GM20000 (cell line): Measurements from ENCODE around the gene R3HDM1.
"Not testable (repeated sequence)": the region's sequence is repeated elsewhere in the genome, so short reads cannot be mapped to it uniquely, and the experiment has no call there.

ENCODE experiments used
- DNase-seq: peaks from one replicate; pipeline ENCODE4 v3.0.0; 2012; ENCODE audit warnings: low spot score
- TF ChIP-seq, protein P1 (sequence below): IDR thresholded peaks from 2 replicates; pipeline ENCODE4 v1.5.1; 2012; ENCODE audit warnings: mild to moderate bottlenecking, control low read depth; ENCODE audit errors: extremely low read depth, missing control alignments

The R3HDM1 gene

DNA sequence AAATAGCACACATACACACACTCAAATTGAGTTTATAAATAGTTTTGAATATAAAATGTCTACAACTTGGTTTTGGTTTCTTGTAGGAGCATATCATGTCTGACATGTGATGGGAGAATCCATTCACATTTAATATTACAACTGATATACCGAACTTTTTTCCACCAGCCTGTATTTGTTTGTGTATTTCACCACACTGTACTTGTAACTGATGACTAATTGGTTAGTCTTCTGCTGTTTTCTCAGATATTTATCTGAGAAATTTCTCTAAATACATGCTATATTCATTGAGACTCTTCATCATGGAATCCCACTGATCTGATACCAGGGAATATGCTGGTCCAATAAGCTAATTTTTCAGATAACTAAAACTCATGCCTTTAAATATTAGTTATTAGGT, 154.1 kb downstream of the R3HDM1 start:
- TF ChIP-seq, protein P1, sequence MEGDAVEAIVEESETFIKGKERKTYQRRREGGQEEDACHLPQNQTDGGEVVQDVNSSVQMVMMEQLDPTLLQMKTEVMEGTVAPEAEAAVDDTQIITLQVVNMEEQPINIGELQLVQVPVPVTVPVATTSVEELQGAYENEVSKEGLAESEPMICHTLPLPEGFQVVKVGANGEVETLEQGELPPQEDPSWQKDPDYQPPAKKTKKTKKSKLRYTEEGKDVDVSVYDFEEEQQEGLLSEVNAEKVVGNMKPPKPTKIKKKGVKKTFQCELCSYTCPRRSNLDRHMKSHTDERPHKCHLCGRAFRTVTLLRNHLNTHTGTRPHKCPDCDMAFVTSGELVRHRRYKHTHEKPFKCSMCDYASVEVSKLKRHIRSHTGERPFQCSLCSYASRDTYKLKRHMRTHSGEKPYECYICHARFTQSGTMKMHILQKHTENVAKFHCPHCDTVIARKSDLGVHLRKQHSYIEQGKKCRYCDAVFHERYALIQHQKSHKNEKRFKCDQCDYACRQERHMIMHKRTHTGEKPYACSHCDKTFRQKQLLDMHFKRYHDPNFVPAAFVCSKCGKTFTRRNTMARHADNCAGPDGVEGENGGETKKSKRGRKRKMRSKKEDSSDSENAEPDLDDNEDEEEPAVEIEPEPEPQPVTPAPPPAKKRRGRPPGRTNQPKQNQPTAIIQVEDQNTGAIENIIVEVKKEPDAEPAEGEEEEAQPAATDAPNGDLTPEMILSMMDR, result no peak
- no peak for DNase-seq

DNA sequence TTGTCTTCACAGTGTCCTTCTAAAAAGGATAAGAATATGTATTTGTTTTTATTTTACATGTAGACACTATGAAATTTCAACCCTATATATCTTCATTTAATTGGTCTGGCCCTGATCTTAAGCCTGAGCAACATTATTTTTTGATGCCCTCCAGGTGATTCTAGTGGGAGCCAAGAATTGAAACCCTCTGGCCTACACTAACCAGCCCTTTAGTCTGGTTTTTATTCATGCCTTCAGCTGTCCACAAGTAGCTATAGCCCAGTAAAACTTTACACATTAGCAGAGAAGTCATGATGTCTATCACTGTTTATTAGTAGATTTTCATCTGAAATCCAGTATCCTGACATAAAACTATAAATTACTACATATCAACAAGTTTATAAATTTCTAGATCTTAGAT, 157.7 kb downstream of the R3HDM1 start:
- TF ChIP-seq, protein P1, result no peak
- no peak for DNase-seq

DNA sequence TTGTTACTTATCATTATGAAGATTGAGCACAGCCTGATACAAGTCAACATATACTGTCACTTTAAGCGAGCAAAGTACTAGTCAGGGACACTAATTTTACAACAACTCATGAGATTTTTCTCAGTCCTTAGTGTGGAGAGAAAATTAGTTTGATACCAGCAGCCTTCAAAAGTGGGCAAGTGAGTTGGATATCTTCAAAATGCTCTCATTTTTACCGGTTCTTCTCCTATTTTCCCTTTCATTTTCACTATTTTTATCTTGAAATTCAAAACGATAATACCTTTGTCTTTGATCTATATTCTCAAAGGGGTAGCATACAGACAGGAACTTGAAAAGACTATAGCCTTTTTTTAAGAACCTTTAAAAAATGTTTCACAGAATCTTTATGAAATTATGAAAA, 158.4 kb downstream of the R3HDM1 start:
- peak; percentile 20 for DNase-seq
- TF ChIP-seq, protein P1, result no peak

DNA sequence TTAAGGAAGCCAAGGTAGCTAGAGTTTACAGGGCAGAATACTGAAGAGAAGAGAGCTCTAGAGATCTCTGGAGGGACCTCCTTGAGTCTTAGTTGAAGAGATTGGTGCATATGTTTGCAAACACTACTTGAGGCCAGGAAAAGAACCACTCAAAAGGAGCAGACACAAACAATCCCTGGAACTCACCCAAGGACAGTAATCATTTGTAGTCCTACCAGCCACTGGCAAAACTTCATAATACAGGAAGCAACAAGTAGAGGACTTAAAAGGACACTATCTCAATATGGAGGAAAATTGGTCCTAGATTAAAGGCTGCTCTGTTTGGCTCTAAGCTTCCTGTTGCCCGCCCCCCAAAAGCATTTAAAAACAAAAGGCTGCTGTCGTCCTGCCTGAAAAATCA, 163.4 kb downstream of the R3HDM1 start:
- no peak for DNase-seq
- TF ChIP-seq, protein P1, result no peak

DNA sequence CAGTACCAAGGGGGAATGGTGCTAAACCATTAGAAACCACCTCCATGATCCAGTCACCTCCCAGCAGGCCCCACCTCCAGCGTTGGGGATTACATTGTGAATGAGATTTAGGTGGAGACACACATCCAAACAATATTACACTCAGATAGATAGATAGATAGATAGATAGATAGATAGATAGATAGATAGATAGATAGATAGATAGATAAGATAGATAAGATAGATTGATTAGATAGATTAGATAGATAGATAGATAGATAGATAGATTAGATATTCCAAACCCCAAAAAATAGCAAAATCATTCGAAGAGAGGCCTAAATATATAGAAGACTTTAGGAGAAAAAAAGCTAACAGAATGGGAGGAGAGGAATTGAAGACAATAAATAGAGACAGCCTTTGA, 167.6 kb downstream of the R3HDM1 start:
- TF ChIP-seq, protein P1, result no peak
- DNase-seq, result no peak

DNA sequence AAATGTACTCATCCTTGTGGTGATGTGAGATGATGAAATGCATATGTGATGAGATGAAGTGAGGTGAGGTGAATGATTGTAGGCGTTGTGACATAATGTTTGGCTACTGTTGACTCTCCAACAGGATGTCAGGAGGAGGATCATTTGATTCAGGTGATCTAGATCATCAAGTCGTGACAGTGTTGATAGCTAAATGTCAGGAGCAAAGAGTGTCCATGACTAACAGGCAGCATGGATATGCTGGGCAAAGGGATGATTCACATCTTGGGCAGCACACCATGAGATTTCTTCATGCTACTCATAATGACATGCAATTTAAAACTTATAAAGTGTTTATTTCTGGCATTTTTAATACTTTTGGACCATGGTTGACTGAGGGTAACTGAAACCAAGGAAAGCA, 170.2 kb downstream of the R3HDM1 start:
- TF ChIP-seq, protein P1, result no peak
- no peak for DNase-seq

DNA sequence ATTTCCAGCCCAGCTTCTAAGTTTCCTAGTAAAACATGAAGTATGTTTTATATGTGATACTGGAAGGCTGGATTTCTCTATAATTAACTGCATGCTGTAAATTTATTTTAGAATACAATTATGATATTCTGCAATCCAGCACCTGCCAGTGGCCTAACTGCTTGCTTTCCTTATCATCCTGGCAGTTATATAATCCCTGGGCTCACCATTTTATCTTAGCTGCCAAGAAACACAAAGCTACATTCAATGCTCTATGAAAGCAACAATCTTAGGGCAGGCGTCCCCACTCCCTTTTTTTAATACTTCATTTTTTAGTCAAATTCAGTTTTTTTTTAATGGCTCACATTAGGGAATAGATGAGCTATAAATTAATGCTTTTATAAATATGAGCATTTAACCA, 172.0 kb downstream of the R3HDM1 start:
- TF ChIP-seq, protein P1, result no peak
- DNase-seq, result no peak

DNA sequence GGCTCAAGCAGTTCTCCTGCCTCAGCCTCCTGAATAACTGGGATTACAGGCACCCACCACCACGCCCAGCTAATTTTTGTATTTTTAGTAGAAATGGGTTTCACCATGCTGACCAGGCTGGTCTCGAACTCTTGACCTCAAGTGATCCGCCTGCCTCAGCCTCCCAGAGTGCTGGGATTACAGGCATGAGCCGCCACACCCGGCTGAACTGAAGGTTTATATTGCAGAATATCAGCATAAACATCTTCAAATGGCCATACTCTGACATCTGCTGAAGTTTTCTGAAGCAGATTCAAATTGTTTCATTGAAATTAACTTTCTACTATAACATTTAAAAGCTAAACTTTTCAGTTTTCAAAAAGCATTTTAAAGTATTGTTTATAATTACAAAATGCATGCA, 172.8 kb downstream of the R3HDM1 start:
- DNase-seq, result not testable (repeated sequence)
